Naive B cell (primary cell): ENCODE measurements around the gene TTC16. TPM values are rescaled to one million over a fixed set of nuclear protein-coding genes. Genes with fewer than 3 reads are reported as not detected.

ENCODE experiments used
- ATAC-seq, 2 donors: fragments of 150-1000 bp; cut with Tn5 transposase; 2 replicates each; pipeline ENCODE4 v1.10.0; 2021; ENCODE audit warnings: low read depth in 2 of 2, mild to moderate bottlenecking in 2 of 2, moderate library complexity in 2 of 2
- DNase-seq: peaks from one replicate; pipeline ENCODE4 v3.0.0; 2022
- H3K27ac Mint-ChIP-seq, 6 donors: one replicate each; pipeline ENCODE4 v1.8.0; 2020 to 2022; ENCODE audit warnings: mild to moderate bottlenecking in 6 of 6, mixed read lengths in 6 of 6, moderate library complexity in 5 of 6, inconsistent platforms in 2 of 6
- H3K27me3 Mint-ChIP-seq, 3 donors: one replicate each; pipeline ENCODE4 v1.8.0; 2021 to 2022; ENCODE audit warnings: mixed read lengths in 3 of 3, mild to moderate bottlenecking in 1 of 3
- H3K36me3 Mint-ChIP-seq, 2 donors: one replicate each; pipeline ENCODE4 v1.8.0; 2020 to 2022; ENCODE audit warnings: mixed read lengths in 2 of 2, inconsistent platforms in 1 of 2, mild to moderate bottlenecking in 1 of 2
- H3K4me1 Mint-ChIP-seq, 3 donors: one replicate each; pipeline ENCODE4 v1.8.0; 2020 to 2022; ENCODE audit warnings: mixed read lengths in 3 of 3, inconsistent platforms in 1 of 3, mild to moderate bottlenecking in 1 of 3, moderate library complexity in 1 of 3
- H3K4me3 Mint-ChIP-seq, 8 donors: one replicate each; pipeline ENCODE4 v1.8.0; 2020 to 2022; ENCODE audit warnings: mild to moderate bottlenecking in 8 of 8, mixed read lengths in 8 of 8, moderate library complexity in 8 of 8, inconsistent platforms in 2 of 8
- H3K9me3 Mint-ChIP-seq, 7 donors: one replicate each; pipeline ENCODE4 v1.8.0; 2020 to 2022; ENCODE audit warnings: mixed read lengths in 7 of 7, mild to moderate bottlenecking in 5 of 7, inconsistent platforms in 2 of 7, moderate library complexity in 1 of 7
- polyA plus RNA-seq, 6 donors: library from polyadenylated mRNA; unstranded; fragments of 300-500 nt; fragmentation: Illumina TruSeq; gene quantifications; one replicate each; pipeline ENCODE4 v1.2.3, GENCODE V29; 2021; ENCODE audit warnings: low read depth in 6 of 6

The TTC16 gene
- polyA plus RNA-seq, 6 donors from 2014 or later: 0.66 TPM; not detected in 5

DNA sequence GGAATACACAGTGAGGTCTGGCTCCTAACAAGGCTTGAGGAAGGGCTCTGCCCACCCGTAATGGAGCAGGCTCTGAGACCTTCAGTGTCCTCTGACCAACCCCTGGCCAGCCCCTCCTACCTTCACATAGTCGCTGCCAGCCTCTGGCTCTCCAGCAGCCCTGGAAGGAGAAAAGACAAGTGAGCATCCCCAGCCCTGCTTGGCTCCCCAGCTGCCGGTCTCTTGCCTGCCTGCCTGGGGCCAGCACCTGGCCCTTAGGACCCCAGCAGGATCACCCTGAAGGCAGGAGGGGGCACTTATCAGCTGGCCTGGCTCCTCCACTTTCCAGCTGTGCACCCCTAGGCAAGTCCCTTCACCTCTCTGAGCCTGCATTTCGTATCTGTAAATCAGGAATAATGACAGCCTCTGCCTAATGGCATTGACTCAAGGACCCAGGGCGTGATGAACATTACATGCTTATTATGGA is 45.6 kb downstream of the TTC16 start:
- Mint-ChIP-seq H3K4me1 (peaks cover 48 to 63% (median 50%) of the 10 kb centered on the region in 3 donors), H3K27me3 (no peaks in the 10 kb centered on the region), H3K27ac (peak overlapping the region in 2 of 6 donors; percentile 78 to 90), H3K36me3 (peaks cover 4 to 34% of the 10 kb centered on the region in 2 donors), H3K9me3 (no peaks in the 10 kb centered on the region), H3K4me3 (no peak overlapping the region)
- ATAC-seq (no peak), DNase-seq (no peak)

DNA sequence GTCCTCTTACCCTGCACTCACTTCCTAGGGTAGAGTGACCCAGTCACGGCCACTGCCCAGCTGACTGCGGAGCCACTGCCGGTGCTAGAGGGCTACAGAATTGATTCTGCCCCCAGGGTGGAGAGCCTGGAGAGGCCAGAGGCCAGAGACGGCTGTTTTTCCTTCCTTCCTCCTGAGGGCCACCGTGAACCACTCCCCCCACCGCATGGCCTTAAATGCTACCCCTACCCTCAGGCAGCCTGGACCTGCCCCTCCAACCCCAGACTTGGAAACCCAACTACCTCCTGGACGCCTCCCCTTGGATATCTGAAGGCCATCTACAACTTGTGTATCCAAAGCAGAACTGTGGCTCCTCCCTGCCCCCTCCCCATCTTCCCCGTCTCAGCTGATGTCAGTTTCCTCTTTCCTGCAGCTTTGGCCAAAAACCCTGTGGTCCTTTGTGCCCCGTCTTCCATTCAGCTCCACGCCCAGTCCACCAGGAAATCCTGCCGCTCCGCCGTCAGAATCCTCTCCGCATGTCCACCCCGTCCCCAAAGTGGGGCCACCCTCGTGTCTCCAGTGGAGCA is 46.3 kb downstream of the TTC16 start:
- Mint-ChIP-seq H3K36me3 (peaks cover 4 to 38% of the 10 kb centered on the region in 2 donors), H3K27me3 (no peaks in the 10 kb centered on the region), H3K4me3 (no peak overlapping the region), H3K9me3 (no peaks in the 10 kb centered on the region), H3K27ac (peak overlapping the region in 5 of 6 donors; percentile 60 to 90 (median 79)), H3K4me1 (peaks cover 55 to 70% (median 57%) of the 10 kb centered on the region in 3 donors)
- no peak for DNase-seq
- no peak for ATAC-seq

DNA sequence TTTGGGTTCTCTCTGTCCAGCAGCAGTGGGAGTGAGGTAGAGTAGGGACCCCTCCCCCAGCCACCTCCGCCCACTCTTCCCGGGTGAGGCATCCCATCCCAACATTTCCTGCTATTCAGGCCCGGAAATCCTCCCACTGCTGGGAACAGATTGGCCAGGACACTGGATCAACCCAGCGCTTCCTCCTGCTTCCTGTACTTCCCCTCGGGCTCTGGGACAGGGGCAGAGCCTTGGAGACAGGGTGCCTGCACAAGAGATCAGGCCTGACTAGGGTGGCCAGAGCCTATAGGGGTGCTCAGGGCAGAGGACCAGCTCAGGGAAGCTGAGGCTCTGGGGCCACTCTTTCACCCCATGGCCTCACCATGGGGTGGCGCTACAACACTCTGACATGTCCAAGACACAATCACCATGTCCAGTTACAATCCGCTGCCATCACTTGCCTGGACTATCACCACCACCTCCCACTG is 48.1 kb downstream of the TTC16 start:
- Mint-ChIP-seq H3K36me3 (peaks cover 4 to 40% of the 10 kb centered on the region in 2 donors), H3K4me1 (peaks cover 60 to 80% (median 66%) of the 10 kb centered on the region in 3 donors), H3K27me3 (no peaks in the 10 kb centered on the region), H3K9me3 (no peaks in the 10 kb centered on the region), H3K27ac (peak overlapping the region in 3 of 6 donors; percentile 85 to 96 (median 90)), H3K4me3 (peak overlapping the region in 2 of 8 donors; percentile 47 to 61)
- no peak for ATAC-seq
- DNase-seq: no peak

DNA sequence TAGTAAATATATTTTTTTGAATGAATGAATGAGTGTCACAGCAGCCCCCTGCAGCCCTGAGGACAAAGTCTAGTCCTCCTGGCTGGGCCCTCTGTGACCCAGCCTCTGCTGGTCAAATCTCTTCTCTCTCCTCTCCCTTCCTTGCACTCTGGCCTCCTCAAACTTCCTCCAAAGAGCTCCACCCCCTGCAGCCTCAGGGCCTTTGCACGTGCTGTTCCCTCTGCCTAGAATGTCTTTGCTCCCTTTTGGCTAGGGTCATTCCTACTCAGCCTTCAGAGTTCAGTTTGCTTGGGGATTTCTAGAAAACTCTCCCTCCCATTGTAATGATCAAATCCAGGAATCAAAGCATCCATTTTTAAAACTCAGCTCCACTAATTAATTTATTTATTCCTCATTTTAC is 49.5 kb downstream of the TTC16 start:
- no peaks in the 10 kb centered on the region for H3K27me3 Mint-ChIP-seq
- H3K9me3 Mint-ChIP-seq: no peaks in the 10 kb centered on the region
- DNase-seq (no peak), ATAC-seq (no peak)
- H3K4me1 Mint-ChIP-seq: peaks cover 70 to 93% (median 79%) of the 10 kb centered on the region in 3 donors
- peak overlapping the region in 2 of 8 donors; percentile 16 to 41 for H3K4me3 Mint-ChIP-seq
- H3K36me3 Mint-ChIP-seq: peaks cover 4 to 42% of the 10 kb centered on the region in 2 donors
- peak overlapping the region in 3 of 6 donors; percentile 72 to 91 (median 90) for H3K27ac Mint-ChIP-seq

DNA sequence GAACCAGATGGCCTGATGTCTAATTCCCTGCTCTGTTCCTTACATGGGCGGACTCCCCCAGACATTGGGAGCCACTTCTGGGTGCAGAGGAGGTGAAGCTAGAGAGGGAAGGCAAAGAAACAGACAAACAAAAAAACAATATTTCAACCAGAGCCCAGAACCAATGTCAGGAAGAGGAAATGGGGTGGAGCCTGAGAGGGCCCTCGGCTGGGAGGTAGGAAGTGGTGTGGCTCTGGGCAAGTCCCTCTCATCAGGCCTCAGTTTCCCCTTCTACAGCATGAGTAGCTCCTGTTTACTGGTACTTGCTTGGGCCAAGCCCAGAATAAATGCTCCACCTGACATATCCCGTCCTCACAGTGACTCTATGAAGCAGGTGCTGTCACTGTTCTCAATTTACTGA is 51.5 kb downstream of the TTC16 start:
- Mint-ChIP-seq H3K4me1 (peaks cover 77 to 92% (median 88%) of the 10 kb centered on the region in 3 donors), H3K36me3 (peaks cover 4 to 41% of the 10 kb centered on the region in 2 donors), H3K27me3 (no peaks in the 10 kb centered on the region), H3K9me3 (no peaks in the 10 kb centered on the region), H3K4me3 (peak overlapping the region in 5 of 8 donors; percentile 33 to 67 (median 61)), H3K27ac (peak overlapping the region; percentile 59 to 97 (median 88))
- no peak for DNase-seq
- no peak for ATAC-seq

DNA sequence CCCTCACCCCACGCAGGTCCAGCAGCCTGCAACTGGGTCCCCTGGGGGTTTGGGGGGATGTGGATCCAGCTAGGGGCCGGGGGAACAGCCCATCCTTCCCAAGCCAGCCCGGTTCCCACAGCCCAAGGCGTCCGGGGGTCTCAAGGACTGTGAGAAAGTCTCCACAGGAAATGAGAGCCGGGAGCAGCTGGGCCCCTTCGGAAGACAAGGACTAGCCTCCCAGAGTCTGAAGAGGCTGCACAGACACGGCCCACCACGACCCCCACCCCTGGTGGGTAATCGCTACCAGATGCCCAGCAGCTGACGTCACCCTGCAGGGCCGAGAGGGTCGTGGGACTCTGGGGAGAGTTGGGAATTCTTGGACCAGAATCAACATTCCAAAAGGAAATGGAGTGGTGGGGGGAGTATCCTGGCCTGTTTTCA is 52.0 kb downstream of the TTC16 start:
- Mint-ChIP-seq H3K4me1 (peaks cover 72 to 86% (median 84%) of the 10 kb centered on the region in 3 donors), H3K27ac (peak overlapping the region in 4 of 6 donors; percentile 59 to 97 (median 94)), H3K9me3 (no peaks in the 10 kb centered on the region), H3K4me3 (peak overlapping the region in 1 of 8 donors; percentile 67), H3K27me3 (no peaks in the 10 kb centered on the region), H3K36me3 (peaks cover 4 to 35% of the 10 kb centered on the region in 2 donors)
- no peak for DNase-seq
- ATAC-seq: no peak

DNA sequence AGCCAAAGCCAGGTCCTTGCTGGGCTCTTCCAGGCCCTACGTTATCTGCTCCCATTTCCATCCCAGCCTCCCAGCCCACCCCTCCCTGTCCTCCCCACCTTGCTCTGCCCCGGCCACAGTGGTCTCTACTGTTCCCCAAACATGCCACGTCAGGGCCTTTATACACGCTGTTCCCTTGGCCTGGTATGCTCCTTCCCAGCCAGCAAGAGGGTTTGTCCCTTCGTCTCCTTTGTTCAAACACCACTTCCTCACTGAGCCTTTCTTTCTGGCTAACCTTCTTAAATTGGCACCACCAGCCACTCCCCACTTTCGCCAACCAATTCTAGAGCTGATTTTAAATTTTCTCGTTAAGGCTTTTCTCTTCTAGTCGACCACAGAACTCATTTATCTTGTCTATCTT is 52.8 kb downstream of the TTC16 start:
- Mint-ChIP-seq H3K27me3 (no peaks in the 10 kb centered on the region), H3K4me3 (peak overlapping the region in 7 of 8 donors; percentile 9 to 72 (median 54)), H3K4me1 (peaks cover 66 to 83% (median 83%) of the 10 kb centered on the region in 3 donors), H3K27ac (peak overlapping the region in 5 of 6 donors; percentile 84 to 99 (median 93)), H3K36me3 (peaks cover 4 to 31% of the 10 kb centered on the region in 2 donors), H3K9me3 (no peaks in the 10 kb centered on the region)
- DNase-seq (no peak), ATAC-seq (no peak)

DNA sequence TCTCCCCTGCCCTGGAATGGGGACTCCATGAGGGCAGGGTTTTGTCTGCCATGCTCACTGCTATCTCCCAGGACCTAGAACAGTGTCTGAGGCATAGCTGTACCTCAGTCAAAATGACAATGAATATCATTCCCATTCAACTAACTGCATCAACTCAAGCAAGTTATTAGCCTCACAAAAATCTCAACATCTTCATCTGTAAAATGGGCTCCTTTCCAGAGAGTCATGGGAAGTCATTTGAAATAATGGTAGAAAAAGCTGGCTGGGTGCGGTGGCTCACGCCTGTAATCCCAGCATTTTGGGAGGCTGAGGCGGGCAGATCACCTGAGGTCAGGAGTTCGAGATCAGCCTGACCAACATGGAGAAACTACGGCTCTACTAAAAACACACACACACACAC is 53.2 kb downstream of the TTC16 start:
- Mint-ChIP-seq H3K9me3 (no peaks in the 10 kb centered on the region), H3K4me1 (peaks cover 66 to 83% (median 83%) of the 10 kb centered on the region in 3 donors), H3K4me3 (peak overlapping the region in 7 of 8 donors; percentile 9 to 72 (median 54)), H3K27ac (peak overlapping the region in 5 of 6 donors; percentile 84 to 99 (median 93)), H3K36me3 (peaks cover 4 to 31% of the 10 kb centered on the region in 2 donors), H3K27me3 (no peaks in the 10 kb centered on the region)
- no peak for ATAC-seq
- no peak for DNase-seq

DNA sequence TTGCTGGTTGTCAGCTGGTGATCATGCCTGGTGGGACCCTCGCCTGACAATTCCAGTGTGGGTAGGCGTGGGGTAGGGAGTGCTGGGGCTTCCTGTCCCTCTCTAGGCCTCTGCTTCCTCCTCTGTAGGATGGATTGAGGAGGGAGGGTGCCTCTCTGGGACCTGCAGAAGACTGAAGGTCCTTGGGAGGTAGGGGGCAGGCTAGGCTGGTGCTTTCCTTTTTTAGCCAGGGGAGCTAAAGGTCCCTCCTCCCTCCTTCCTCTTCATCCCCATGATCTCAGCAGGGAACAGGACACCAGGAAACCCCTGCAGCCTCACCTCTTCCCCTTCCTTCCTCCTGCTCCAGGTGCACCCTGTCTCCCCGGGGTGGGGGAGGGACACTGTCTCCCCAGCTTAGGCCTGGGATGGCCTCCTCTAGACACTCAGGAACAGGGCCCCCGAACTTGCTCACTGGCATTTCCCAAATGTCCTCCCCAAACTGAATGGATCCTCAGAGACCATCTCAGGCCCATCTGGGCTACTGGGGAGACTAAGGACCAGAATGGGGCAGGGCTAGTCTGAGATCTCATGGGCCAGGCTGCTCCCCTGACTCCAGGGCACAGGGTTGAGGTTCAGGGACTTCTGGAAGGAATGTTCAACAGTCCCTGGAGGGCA is 54.2 kb downstream of the TTC16 start:
- DNase-seq: no peak
- peak overlapping the region; percentile 96 to 99 (median 96) for H3K27ac Mint-ChIP-seq
- peak overlapping the region in 7 of 8 donors; percentile 85 to 96 (median 91) for H3K4me3 Mint-ChIP-seq
- no peak for ATAC-seq
- peaks cover 59 to 83% (median 80%) of the 10 kb centered on the region in 3 donors for H3K4me1 Mint-ChIP-seq
- no peaks in the 10 kb centered on the region for H3K9me3 Mint-ChIP-seq
- peaks cover 4 to 28% of the 10 kb centered on the region in 2 donors for H3K36me3 Mint-ChIP-seq
- H3K27me3 Mint-ChIP-seq: no peaks in the 10 kb centered on the region

DNA sequence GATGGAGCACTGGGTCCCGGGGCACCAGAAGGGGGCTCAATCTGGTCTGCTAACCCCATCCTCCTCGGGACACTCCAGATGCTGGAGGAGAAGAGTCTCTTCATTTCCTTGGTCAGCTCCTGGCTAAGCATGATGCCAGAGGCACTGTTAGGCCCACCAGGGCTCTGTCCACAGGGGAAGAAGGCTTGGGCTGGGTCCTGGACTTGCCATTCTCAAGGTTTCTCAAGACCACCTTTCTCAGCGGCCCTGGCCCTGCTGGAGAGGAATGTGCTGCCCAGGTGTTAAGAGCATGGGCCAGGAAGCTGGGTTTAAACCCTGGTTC is 54.7 kb downstream of the TTC16 start:
- no peaks in the 10 kb centered on the region for H3K27me3 Mint-ChIP-seq
- H3K27ac Mint-ChIP-seq: peak overlapping the region; percentile 96 to 99 (median 96)
- DNase-seq (no peak), ATAC-seq (no peak)
- peak overlapping the region; percentile 85 to 96 (median 92) for H3K4me3 Mint-ChIP-seq
- H3K9me3 Mint-ChIP-seq: no peaks in the 10 kb centered on the region
- H3K36me3 Mint-ChIP-seq: peaks cover under 1 to 23% of the 10 kb centered on the region in 2 donors
- H3K4me1 Mint-ChIP-seq: peaks cover 54 to 79% (median 75%) of the 10 kb centered on the region in 3 donors

DNA sequence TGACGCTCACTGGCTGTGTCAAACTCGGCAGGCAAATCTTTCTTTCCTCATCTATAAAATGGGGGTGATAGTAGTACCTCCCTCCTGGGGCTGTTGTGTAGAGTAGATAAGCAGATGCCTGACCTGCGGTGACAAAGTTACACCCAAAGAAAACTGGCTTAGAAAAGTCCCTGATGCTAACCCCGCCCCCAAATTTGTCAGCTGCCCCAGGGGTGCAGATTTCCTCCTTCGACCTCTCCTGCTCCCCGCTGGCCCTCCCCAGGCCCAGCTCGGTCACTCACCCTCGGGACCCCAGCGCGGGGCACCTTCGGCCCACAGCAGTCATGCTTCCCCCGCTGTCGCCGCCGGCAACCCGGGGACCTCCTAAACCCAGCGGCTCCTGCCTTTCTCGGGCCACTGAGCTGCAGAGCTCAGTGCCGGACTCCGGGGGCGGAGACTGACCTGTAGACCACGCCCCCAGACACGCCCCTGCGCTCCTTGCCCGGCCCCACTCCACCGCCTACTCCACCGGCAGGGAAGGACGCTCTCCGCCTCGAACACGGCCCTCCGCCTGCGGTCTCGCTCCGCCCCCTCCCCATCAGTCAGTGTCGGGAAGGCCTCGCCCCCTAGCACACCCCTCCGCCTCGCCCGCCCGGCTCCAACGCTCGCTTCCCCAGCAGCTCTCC is 55.2 kb downstream of the TTC16 start:
- peaks cover 0 to 18% of the 10 kb centered on the region in 2 donors for H3K36me3 Mint-ChIP-seq
- H3K27ac Mint-ChIP-seq: peak overlapping the region; percentile 96 to 99 (median 96)
- H3K9me3 Mint-ChIP-seq: no peaks in the 10 kb centered on the region
- no peaks in the 10 kb centered on the region for H3K27me3 Mint-ChIP-seq
- H3K4me1 Mint-ChIP-seq: peaks cover 50 to 78% (median 71%) of the 10 kb centered on the region in 3 donors
- ATAC-seq (peak; percentile 77 to 78), DNase-seq (peak; percentile 87)
- H3K4me3 Mint-ChIP-seq: peak overlapping the region; percentile 85 to 96 (median 92)

DNA sequence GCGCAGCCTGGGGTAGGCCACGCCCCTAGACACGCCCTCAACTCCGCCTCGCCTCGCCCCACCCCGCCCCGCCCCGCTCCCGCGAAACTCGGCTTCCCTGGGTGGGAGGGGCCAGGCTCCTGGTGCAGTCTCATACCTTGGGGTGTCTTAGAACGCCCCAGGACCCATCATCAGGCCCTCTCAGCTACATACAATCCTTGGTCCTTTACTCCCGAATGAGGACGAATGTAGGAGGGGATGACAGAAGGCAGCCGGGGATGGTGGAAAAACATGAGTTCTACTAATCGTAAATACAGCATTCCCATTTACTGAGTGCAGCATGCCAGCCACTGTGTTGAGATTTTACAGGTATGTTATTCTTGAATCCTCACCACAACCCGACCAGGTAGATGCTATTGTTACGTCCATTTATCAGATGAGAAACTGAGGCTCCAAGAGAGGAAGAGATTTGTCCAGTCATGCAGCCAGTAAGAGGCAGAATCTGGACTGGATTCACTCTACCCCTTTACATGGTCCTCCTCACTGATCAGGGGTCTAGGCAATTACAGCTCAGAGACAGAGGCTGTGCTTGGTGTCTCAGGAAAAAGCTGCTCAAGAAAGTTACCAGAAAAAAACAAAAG is 55.8 kb downstream of the TTC16 start:
- Mint-ChIP-seq H3K4me1 (peaks cover 50 to 77% (median 71%) of the 10 kb centered on the region in 3 donors), H3K27me3 (no peaks in the 10 kb centered on the region), H3K27ac (peak overlapping the region; percentile 96 to 99 (median 96)), H3K9me3 (no peaks in the 10 kb centered on the region), H3K4me3 (peak overlapping the region; percentile 85 to 96 (median 92)), H3K36me3 (peaks cover 0 to 12% of the 10 kb centered on the region in 2 donors)
- DNase-seq: no peak
- no peak for ATAC-seq

DNA sequence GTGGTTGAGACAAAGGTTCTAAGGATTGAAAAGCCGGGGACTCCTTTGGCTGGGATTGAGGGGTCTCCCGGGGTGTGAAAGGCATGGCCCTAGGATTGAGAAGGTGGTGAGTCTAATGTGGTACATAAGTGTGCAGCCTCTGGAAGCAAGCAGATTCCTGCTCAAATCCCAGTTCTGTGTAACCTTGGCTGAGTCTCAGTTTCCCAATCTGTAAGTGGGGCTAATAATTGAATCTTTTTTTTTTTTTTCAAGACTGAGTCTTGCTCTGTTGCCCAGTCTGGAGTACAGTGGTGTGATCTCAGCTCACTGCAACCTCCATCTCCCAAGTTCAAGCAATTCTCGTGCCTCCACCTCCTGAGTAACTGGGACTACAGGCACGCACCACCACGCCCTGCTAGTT is 56.7 kb downstream of the TTC16 start:
- H3K36me3 Mint-ChIP-seq: peaks cover 0 to 10% of the 10 kb centered on the region in 2 donors
- DNase-seq: no peak
- H3K4me3 Mint-ChIP-seq: peak overlapping the region in 3 of 8 donors; percentile 12 to 92 (median 59)

More for the DNA sequence above, 56.7 kb downstream of the TTC16 start:
- Mint-ChIP-seq H3K4me1 (peaks cover 46 to 71% (median 71%) of the 10 kb centered on the region in 3 donors), H3K27ac (peak overlapping the region in 2 of 6 donors; percentile 5 to 79), H3K9me3 (no peaks in the 10 kb centered on the region), H3K27me3 (no peaks in the 10 kb centered on the region)
- ATAC-seq: no peak
